ENCODE data around the gene HOXA10. TPM values are rescaled to one million over a fixed set of nuclear protein-coding genes. Genes with fewer than 3 reads are reported as not detected.

The HOXA10 gene
- total RNA-seq, 1 donor from 2014 or later, result 4.9 TPM

- H3K27me3 Mint-ChIP-seq, result peaks cover 27% of the 10 kb centered on the region
- peaks cover 22% of the 10 kb centered on the region for H3K36me3 Mint-ChIP-seq
- no peak for TF ChIP-seq CTCF (conservative IDR thresholded peaks at IDR 0.05)
- peaks cover 67% of the 10 kb centered on the region for H3K4me1 Mint-ChIP-seq (ENCODE audit: unreplicated experiment)
- peak overlapping the region; percentile 90 for H3K27ac Mint-ChIP-seq
- DNase-seq (ENCODE audit: extremely low spot score, unreplicated experiment), result no peak
- H3K4me3 Mint-ChIP-seq, result peak overlapping the region; percentile 90
- H3K9me3 Mint-ChIP-seq, result no peaks in the 10 kb centered on the region
Measured at GRCh38 chr7:27132214-27132613, 41.9 kb downstream of the HOXA10 start.

GRCh38 chr7:27131390-27131819 is 42.7 kb downstream of the HOXA10 start:
- TF ChIP-seq CTCF (conservative IDR thresholded peaks at IDR 0.05), result no peak
- Mint-ChIP-seq H3K27ac (peak overlapping the region; percentile 90), H3K4me3 (peak overlapping the region; percentile 90), H3K4me1 (ENCODE audit: unreplicated experiment) (peaks cover 75% of the 10 kb centered on the region), H3K9me3 (no peaks in the 10 kb centered on the region), H3K27me3 (peaks cover 27% of the 10 kb centered on the region), H3K36me3 (peaks cover 22% of the 10 kb centered on the region)
- no peak for DNase-seq (ENCODE audit: extremely low spot score, unreplicated experiment)

GRCh38 chr7:27130540-27131389 is 43.4 kb downstream of the HOXA10 start, which contains the start of gene HOXA4:
HOXA4 (minus strand) TSS chr7:27130757; CDS start chr7:27130733, 24 bp downstream.
- no peak for TF ChIP-seq CTCF (conservative IDR thresholded peaks at IDR 0.05)
- H3K4me1 Mint-ChIP-seq (ENCODE audit: unreplicated experiment), result peaks cover 75% of the 10 kb centered on the region
- peaks cover 31% of the 10 kb centered on the region for H3K27me3 Mint-ChIP-seq
- peak within 1 kb of the TSS; percentile 91 for H3K4me3 Mint-ChIP-seq
- peak; percentile 98 for DNase-seq (ENCODE audit: extremely low spot score, unreplicated experiment)
- H3K36me3 Mint-ChIP-seq, result peaks cover 22% of the 10 kb centered on the region
- H3K27ac Mint-ChIP-seq, result peak within 1 kb of the TSS; percentile 99
- no peaks in the 10 kb centered on the region for H3K9me3 Mint-ChIP-seq

GRCh38 chr7:27129729-27130539 is 44.2 kb downstream of the HOXA10 start:
- peak; percentile 76 for DNase-seq (ENCODE audit: extremely low spot score, unreplicated experiment)
- no peaks in the 10 kb centered on the region for H3K9me3 Mint-ChIP-seq
- H3K27me3 Mint-ChIP-seq, result peaks cover 39% of the 10 kb centered on the region
- H3K4me1 Mint-ChIP-seq (ENCODE audit: unreplicated experiment), result peaks cover 75% of the 10 kb centered on the region
- peak overlapping the region; percentile 99 for H3K27ac Mint-ChIP-seq
- peaks cover 22% of the 10 kb centered on the region for H3K36me3 Mint-ChIP-seq
- peak overlapping the region; percentile 91 for H3K4me3 Mint-ChIP-seq
- no peak for TF ChIP-seq CTCF (conservative IDR thresholded peaks at IDR 0.05)

- Mint-ChIP-seq H3K4me3 (peak overlapping the region; percentile 91), H3K27me3 (peaks cover 41% of the 10 kb centered on the region), H3K9me3 (no peaks in the 10 kb centered on the region), H3K27ac (peak overlapping the region; percentile 99), H3K4me1 (ENCODE audit: unreplicated experiment) (peaks cover 75% of the 10 kb centered on the region), H3K36me3 (peaks cover 24% of the 10 kb centered on the region)
- no peak for DNase-seq (ENCODE audit: extremely low spot score, unreplicated experiment)
- TF ChIP-seq CTCF (conservative IDR thresholded peaks at IDR 0.05), result no peak
Measured at GRCh38 chr7:27128776-27129728, 45.1 kb downstream of the HOXA10 start.

Data from type B pancreatic cell (in vitro differentiated cells).